ENCODE results near the gene IQSEC1.

DNA sequence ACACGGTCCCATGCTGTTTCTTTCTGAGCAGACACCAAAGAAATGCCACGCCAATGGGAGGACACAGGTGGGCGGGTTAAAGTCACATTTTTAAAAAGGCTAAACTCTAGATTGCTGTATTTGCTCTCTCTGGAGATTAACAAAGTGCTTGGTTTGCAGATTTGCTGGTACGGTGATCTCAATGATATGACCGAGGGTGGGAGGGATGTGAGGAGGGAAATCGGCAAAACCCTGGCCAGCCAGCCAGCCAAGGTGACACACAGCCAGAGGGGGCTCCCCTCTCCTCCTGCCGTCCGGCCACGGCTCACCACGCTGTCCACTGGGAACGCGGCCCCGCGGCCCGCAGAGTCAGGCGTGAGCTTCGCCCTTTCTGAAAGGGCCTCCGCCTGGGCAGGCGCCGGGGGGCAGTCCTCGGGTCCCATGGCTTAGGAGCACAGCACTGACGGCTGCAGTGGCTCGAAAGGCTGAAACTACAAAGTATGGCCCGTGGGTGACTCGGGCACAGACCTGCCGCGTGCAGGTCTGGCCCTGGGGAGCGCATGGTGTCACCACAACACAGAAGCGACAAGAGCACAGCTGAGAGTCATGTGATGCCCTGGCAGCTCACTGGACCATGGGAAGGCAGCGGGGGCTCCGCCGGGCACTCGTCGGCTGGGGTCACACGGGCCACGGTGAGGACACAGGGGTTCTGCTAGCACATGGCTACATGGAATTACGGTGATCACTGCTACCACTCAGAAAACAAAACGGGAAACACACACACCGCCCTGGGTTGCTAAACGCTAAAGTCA lies 174.1 kb downstream of the IQSEC1 start:
- TF ChIP-seq, protein P1, sequence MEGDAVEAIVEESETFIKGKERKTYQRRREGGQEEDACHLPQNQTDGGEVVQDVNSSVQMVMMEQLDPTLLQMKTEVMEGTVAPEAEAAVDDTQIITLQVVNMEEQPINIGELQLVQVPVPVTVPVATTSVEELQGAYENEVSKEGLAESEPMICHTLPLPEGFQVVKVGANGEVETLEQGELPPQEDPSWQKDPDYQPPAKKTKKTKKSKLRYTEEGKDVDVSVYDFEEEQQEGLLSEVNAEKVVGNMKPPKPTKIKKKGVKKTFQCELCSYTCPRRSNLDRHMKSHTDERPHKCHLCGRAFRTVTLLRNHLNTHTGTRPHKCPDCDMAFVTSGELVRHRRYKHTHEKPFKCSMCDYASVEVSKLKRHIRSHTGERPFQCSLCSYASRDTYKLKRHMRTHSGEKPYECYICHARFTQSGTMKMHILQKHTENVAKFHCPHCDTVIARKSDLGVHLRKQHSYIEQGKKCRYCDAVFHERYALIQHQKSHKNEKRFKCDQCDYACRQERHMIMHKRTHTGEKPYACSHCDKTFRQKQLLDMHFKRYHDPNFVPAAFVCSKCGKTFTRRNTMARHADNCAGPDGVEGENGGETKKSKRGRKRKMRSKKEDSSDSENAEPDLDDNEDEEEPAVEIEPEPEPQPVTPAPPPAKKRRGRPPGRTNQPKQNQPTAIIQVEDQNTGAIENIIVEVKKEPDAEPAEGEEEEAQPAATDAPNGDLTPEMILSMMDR (IDR thresholded peaks at IDR 0.05) = no peak
- TF ChIP-seq POLR2A (IDR thresholded peaks at IDR 0.05) = no peak

Measured in prostate gland (tissue), 2 donors.